Loucy (cell line): ENCODE data around the gene CERK.
"Not testable (repeated sequence)": the region's sequence is repeated elsewhere in the genome, so short reads cannot be mapped to it uniquely, and the experiment has no call there.

Source experiments
- CTCF ChIP-seq: fragments of 200-600 bp; sonication (generic); conservative IDR thresholded peaks from 2 replicates; pipeline ENCODE4 v1.5.1; 2014; ENCODE audit warnings: mild to moderate bottlenecking, antibody characterized with exemption, low read length
- EZH2phosphoT487 ChIP-seq: fragments of 200-600 bp; IDR thresholded peaks from 2 replicates; pipeline ENCODE4 v1.6.1; 2018; ENCODE audit warnings: antibody characterized with exemption, mild to moderate bottlenecking, moderate library complexity, borderline replicate concordance

- TF ChIP-seq CTCF, EZH2phosphoT487: not testable (repeated sequence)
These were observed 95.1 kb downstream of the CERK start for GRCh38 chr22:46642840-46643480.
